Liver (tissue), 3 donors: ENCODE measurements around the gene EXOC3L1.

Experiments
- FOXA1 ChIP-seq: IDR thresholded peaks from 2 replicates; pipeline ENCODE4 v1.6.1; 2016; ENCODE audit warnings: antibody characterized with exemption
- GABPA ChIP-seq, 2 donors: IDR thresholded peaks in 1 of 2; conservative IDR thresholded peaks in 1 of 2; 2 replicates each; pipeline ENCODE4 v1.6.1; 2016; ENCODE audit warnings: antibody characterized with exemption in 2 of 2, mild to moderate bottlenecking in 1 of 2, moderate library complexity in 1 of 2
- RAD21 ChIP-seq, 2 donors: IDR thresholded peaks; 2 replicates each; pipeline ENCODE4 v1.6.1; 2016; ENCODE audit warnings: antibody characterized with exemption in 2 of 2, mild to moderate bottlenecking in 2 of 2
- RXRA ChIP-seq, 2 donors: IDR thresholded peaks; 2 replicates each; pipeline ENCODE4 v1.6.1; 2017 to 2018; ENCODE audit warnings: antibody characterized with exemption in 2 of 2, mild to moderate bottlenecking in 1 of 2
- TAF1 ChIP-seq: conservative IDR thresholded peaks from 2 replicates; pipeline ENCODE4 v1.6.1; 2016; ENCODE audit warnings: antibody characterized with exemption, mild to moderate bottlenecking
- YY1 ChIP-seq: IDR thresholded peaks from 2 replicates; pipeline ENCODE4 v1.6.1; 2016; ENCODE audit warnings: antibody characterized with exemption, mild to moderate bottlenecking
- TF ChIP-seq, protein P1 (sequence below): fragments of 150-350 bp; IDR thresholded peaks from 2 replicates; pipeline ENCODE4 v1.5.1; 2017; ENCODE audit warnings: improper control_type of control experiment, low read depth, low read length; ENCODE audit not compliant: missing input control
- TF ChIP-seq, protein P2 (sequence below): IDR thresholded peaks from 2 replicates; pipeline ENCODE4 v1.6.1; 2016; ENCODE audit warnings: antibody characterized with exemption, mild to moderate bottlenecking
- TF ChIP-seq, protein P3 (sequence below): IDR thresholded peaks from 2 replicates; pipeline ENCODE4 v1.6.1; 2016; ENCODE audit warnings: antibody characterized with exemption
- donor health status: healthy.
- donor health status: healthy.

DNA sequence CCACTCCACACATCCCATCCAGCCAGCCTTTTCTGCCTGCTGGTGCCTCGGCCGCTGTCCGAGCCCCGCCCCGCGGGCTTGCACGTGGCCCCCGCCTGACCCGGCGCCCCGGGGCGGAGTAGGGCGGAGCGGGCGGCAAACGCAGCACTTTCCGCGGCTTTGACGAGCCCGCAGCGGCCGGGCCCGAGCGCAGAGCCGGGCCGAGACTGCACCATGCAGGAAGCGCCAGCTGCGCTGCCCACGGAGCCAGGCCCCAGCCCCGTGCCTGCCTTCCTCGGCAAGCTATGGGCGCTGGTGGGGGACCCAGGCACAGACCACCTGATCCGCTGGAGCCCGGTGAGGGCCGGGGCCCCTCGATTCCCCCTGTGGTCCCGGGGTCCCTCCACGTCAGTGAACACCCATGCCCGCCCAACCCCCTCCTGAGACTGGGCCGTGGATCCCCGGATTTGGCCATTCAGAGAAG lies 25.3 kb downstream of the EXOC3L1 start, which contains the start of gene HSF4:
- TF ChIP-seq TAF1 (no peak), RXRA (IDR thresholded peaks at IDR 0.05) (no peak), RAD21 (IDR thresholded peaks at IDR 0.05) (no peak), FOXA1 (no peak), YY1 (no peak), GABPA (IDR thresholded peaks at IDR 0.05 in 1 of 2, conservative IDR thresholded peaks at IDR 0.05 in 1 of 2) (no peak)
- TF ChIP-seq, protein P1, sequence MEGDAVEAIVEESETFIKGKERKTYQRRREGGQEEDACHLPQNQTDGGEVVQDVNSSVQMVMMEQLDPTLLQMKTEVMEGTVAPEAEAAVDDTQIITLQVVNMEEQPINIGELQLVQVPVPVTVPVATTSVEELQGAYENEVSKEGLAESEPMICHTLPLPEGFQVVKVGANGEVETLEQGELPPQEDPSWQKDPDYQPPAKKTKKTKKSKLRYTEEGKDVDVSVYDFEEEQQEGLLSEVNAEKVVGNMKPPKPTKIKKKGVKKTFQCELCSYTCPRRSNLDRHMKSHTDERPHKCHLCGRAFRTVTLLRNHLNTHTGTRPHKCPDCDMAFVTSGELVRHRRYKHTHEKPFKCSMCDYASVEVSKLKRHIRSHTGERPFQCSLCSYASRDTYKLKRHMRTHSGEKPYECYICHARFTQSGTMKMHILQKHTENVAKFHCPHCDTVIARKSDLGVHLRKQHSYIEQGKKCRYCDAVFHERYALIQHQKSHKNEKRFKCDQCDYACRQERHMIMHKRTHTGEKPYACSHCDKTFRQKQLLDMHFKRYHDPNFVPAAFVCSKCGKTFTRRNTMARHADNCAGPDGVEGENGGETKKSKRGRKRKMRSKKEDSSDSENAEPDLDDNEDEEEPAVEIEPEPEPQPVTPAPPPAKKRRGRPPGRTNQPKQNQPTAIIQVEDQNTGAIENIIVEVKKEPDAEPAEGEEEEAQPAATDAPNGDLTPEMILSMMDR, result no peak
- TF ChIP-seq, protein P2, sequence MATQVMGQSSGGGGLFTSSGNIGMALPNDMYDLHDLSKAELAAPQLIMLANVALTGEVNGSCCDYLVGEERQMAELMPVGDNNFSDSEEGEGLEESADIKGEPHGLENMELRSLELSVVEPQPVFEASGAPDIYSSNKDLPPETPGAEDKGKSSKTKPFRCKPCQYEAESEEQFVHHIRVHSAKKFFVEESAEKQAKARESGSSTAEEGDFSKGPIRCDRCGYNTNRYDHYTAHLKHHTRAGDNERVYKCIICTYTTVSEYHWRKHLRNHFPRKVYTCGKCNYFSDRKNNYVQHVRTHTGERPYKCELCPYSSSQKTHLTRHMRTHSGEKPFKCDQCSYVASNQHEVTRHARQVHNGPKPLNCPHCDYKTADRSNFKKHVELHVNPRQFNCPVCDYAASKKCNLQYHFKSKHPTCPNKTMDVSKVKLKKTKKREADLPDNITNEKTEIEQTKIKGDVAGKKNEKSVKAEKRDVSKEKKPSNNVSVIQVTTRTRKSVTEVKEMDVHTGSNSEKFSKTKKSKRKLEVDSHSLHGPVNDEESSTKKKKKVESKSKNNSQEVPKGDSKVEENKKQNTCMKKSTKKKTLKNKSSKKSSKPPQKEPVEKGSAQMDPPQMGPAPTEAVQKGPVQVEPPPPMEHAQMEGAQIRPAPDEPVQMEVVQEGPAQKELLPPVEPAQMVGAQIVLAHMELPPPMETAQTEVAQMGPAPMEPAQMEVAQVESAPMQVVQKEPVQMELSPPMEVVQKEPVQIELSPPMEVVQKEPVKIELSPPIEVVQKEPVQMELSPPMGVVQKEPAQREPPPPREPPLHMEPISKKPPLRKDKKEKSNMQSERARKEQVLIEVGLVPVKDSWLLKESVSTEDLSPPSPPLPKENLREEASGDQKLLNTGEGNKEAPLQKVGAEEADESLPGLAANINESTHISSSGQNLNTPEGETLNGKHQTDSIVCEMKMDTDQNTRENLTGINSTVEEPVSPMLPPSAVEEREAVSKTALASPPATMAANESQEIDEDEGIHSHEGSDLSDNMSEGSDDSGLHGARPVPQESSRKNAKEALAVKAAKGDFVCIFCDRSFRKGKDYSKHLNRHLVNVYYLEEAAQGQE, result no peak
- TF ChIP-seq, protein P3, sequence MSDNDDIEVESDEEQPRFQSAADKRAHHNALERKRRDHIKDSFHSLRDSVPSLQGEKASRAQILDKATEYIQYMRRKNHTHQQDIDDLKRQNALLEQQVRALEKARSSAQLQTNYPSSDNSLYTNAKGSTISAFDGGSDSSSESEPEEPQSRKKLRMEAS, result no peak
